Central memory CD8-positive, alpha-beta T cell (primary cell): ENCODE data around the gene CYP21A2.
A peak's percentile ranks its signal among the peaks of the same experiment; 100 is the strongest.
"Not testable (repeated sequence)": the region's sequence is repeated elsewhere in the genome, so short reads cannot be mapped to it uniquely, and the experiment has no call there.

Experiments
- ATAC-seq: fragments of 150-1000 bp; cut with Tn5 transposase; replicated peaks from 2 replicates; pipeline ENCODE4 v1.10.0; 2022; ENCODE audit warnings: mild to moderate bottlenecking, moderate FRiP score, moderate number of reproducible peaks; ENCODE audit not compliant: poor library complexity, severe bottlenecking; ENCODE audit errors: extremely low read depth
- DNase-seq, 2 donors: peaks; one replicate each; pipeline ENCODE4 v3.0.0; 2021; ENCODE audit warnings: low spot score in 2 of 2
- H3K27ac Mint-ChIP-seq: one replicate; pipeline ENCODE4 v1.8.0; 2022; ENCODE audit warnings: low read depth, mild to moderate bottlenecking, moderate library complexity, mixed read lengths
- H3K27me3 Mint-ChIP-seq: one replicate; pipeline ENCODE4 v1.8.0; 2022; ENCODE audit warnings: mixed read lengths
- H3K36me3 Mint-ChIP-seq: one replicate; pipeline ENCODE4 v1.8.0; 2022; ENCODE audit warnings: mild to moderate bottlenecking, moderate library complexity, mixed read lengths; ENCODE audit not compliant: insufficient read depth
- H3K4me1 Mint-ChIP-seq: one replicate; pipeline ENCODE4 v1.8.0; 2022; ENCODE audit warnings: mixed read lengths
- H3K4me3 Mint-ChIP-seq: one replicate; pipeline ENCODE4 v1.8.0; 2022; ENCODE audit warnings: mild to moderate bottlenecking, moderate library complexity, mixed read lengths
- H3K9me3 Mint-ChIP-seq: one replicate; pipeline ENCODE4 v1.8.0; 2022; ENCODE audit warnings: mixed read lengths

The CYP21A2 gene

DNA sequence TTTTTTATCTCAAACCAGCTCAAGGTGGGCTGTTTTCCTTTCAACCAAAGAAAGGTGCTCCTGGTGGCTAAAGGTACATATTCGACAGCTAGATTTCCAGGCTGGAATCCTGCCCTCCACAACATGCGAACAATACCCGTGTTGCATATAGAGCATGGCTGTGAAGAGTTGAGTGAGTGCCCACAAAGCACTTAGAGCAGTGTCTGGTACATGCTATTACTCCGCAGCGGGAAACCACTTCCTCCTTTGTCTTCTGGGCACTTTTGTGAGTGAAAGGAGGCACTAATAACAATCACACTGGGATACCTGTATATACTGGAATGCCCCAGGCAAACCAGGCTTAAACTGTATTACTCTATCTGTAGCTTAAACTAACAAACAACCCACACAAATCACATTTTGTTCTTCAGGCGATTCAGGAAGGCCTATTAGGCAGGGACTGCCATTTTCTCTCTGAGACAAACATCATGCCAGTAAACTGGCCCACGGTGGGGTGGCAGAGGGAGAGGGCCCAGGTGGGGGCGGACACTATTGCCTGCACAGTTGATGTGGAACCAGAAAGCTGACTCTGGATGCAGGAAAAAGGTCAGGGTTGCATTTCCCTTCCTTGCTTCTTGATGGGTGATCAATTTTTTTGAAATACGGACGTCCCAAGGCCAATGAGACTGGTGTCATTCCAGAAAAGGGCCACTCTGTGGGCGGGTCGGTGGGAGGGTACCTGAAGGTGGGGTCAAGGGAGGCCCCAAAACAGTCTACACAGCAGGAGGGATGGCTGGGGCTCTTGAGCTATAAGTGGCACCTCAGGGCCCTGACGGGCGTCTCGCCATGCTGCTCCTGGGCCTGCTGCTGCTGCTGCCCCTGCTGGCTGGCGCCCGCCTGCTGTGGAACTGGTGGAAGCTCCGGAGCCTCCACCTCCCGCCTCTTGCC, at the start of gene CYP21A2:
Gene CYP21A2, plus strand, starts transcription at position 818 of the 927 bp plus-strand sequence. Its CDS starts 8 bp downstream, at position 826.
- H3K4me1 Mint-ChIP-seq, H3K36me3 Mint-ChIP-seq, DNase-seq, H3K9me3 Mint-ChIP-seq, H3K4me3 Mint-ChIP-seq, H3K27me3 Mint-ChIP-seq: not testable (repeated sequence)
- H3K27ac Mint-ChIP-seq, result peak within 1 kb of the TSS; percentile 74
- ATAC-seq, result peak; percentile 91

DNA sequence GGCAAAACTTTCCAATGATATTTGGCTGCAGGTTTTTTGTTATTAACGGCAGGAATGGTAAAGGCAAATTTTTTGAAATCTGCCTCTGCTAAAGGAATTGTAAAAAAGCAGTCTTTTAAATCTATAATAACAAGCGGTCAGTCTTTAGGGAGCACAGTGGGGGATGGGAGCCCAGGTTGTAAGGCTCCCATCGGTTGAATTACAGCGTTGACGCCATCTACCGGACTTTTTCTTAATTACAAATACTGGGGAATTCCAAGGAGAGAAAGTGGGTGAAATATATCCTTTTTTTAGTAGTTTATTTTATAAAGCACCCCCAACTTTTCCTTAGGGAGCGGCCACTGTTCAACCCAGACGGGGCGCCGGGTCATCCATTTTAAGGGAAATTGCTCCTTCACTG, 48.9 kb upstream of the CYP21A2 start:
- not testable (repeated sequence) for H3K4me1 Mint-ChIP-seq, H3K27ac Mint-ChIP-seq, ATAC-seq, H3K36me3 Mint-ChIP-seq, DNase-seq, H3K4me3 Mint-ChIP-seq, H3K27me3 Mint-ChIP-seq, H3K9me3 Mint-ChIP-seq

DNA sequence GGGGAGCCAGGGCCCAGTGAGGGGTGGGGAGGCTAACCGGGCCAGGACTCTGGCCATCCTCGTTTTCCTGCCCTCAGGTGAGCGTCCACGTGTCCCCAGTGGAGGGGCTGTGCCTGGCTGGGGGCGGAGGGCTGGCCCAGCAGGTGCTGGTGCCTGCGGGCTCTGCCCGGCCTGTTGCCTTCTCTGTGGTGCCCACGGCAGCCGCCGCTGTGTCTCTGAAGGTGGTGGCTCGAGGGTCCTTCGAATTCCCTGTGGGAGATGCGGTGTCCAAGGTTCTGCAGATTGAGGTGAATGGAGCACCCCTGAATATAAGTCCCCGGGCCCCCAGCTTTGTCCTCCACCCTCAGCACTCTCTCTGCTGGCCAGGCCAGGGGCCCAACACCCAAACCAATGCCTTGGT, 43.8 kb upstream of the CYP21A2 start:
- DNase-seq, H3K9me3 Mint-ChIP-seq: not testable (repeated sequence)

DNA sequence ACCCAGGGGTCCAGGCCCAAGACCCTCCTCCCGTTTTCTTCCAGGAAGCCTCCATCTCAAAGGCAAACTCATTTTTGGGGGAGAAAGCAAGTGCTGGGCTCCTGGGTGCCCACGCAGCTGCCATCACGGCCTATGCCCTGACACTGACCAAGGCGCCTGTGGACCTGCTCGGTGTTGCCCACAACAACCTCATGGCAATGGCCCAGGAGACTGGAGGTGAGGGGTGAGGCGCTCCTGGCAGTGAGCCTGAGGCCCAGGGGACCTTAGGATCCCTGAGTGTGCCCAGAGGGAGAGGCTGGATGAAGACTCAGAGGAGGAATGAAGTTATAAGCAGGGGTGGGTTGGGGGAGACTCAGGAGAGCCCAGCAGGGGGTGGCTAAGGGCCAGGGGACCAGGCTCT, 41.8 kb upstream of the CYP21A2 start:
- DNase-seq, H3K27ac Mint-ChIP-seq, H3K4me3 Mint-ChIP-seq, H3K9me3 Mint-ChIP-seq, H3K27me3 Mint-ChIP-seq, H3K36me3 Mint-ChIP-seq, H3K4me1 Mint-ChIP-seq, ATAC-seq: not testable (repeated sequence)

More for the DNA sequence above, 43.8 kb upstream of the CYP21A2 start:
- not testable (repeated sequence) for H3K36me3 Mint-ChIP-seq, H3K27me3 Mint-ChIP-seq, H3K4me1 Mint-ChIP-seq, H3K27ac Mint-ChIP-seq, H3K4me3 Mint-ChIP-seq, ATAC-seq

DNA sequence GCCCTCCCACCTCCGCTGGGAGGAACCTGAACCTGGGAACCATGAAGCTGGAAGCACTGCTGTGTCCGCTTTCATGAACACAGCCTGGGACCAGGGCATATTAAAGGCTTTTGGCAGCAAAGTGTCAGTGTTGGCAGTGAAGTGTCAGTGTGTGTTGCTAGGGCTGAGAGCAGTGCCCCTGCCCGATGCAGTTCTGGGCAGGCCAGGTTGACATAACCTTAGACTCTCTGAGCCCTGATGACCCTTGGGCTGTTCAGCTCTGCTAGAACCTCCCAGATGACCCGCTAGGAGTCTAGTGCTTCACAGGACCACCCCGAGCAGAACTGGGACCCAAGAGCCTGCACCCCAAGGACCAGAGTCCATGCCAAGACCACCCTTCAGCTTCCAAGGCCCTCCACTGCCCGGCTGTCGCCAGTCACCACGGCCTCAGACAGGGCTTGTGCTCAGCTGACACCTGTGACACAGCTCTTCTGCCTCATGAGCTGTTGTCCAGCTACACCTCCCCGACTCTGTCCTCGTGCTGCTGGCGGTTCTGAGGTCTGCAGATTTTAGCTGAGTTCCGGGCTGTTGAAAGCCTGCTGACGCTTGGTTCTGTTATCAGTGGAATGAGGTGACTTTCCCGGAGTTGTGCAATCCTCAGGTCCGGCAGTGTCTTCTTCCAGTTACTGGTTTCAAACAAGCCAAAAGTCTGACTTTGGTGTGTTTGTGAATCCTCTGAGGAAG, 35.5 kb upstream of the CYP21A2 start:
- not testable (repeated sequence) for H3K9me3 Mint-ChIP-seq, H3K27me3 Mint-ChIP-seq, H3K27ac Mint-ChIP-seq, H3K4me1 Mint-ChIP-seq, H3K36me3 Mint-ChIP-seq, ATAC-seq, DNase-seq, H3K4me3 Mint-ChIP-seq

DNA sequence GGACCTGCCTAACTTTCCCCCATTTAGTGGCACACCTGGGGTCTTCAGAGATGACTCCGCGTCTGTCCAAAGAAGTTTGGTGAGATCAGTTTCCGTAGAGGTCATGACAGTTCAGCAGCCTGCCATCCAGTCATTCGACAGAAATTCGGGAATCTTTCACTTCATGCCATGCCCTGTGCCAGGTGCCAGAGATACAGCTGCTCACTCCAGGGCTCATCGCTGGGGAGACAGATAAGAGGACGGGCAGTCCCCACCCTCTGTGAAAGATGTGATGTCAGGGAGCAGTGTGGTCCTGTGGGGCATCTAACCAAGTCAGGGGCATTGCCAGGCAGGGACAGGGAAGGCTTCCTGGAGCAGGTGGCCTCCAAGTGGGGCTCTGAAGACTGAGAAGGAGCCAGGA, 34.9 kb upstream of the CYP21A2 start:
- not testable (repeated sequence) for H3K27ac Mint-ChIP-seq, H3K9me3 Mint-ChIP-seq, H3K27me3 Mint-ChIP-seq, H3K4me1 Mint-ChIP-seq, H3K36me3 Mint-ChIP-seq, DNase-seq, H3K4me3 Mint-ChIP-seq, ATAC-seq

DNA sequence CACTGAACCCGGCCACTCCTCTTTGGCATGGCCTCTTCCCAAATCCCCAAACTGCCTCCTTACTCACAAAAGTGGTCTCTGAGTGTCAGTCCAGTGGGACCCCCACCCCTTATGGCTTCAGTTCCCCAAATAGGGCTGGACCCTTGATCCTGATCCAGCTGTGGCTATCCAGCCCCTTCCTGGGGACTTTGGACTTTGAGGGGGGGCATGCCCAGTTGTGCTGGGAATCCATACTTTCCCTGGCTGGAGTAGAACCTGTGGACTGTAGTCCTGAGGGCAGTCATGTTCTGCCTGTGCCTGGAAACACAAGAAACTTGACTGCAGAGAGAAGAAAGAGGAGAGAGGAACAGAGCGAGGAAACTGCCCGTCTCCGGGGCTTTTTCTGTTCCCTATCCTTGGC, 33.8 kb upstream of the CYP21A2 start:
- DNase-seq, H3K27ac Mint-ChIP-seq, H3K4me1 Mint-ChIP-seq, H3K36me3 Mint-ChIP-seq, H3K4me3 Mint-ChIP-seq, ATAC-seq, H3K27me3 Mint-ChIP-seq, H3K9me3 Mint-ChIP-seq: not testable (repeated sequence)

DNA sequence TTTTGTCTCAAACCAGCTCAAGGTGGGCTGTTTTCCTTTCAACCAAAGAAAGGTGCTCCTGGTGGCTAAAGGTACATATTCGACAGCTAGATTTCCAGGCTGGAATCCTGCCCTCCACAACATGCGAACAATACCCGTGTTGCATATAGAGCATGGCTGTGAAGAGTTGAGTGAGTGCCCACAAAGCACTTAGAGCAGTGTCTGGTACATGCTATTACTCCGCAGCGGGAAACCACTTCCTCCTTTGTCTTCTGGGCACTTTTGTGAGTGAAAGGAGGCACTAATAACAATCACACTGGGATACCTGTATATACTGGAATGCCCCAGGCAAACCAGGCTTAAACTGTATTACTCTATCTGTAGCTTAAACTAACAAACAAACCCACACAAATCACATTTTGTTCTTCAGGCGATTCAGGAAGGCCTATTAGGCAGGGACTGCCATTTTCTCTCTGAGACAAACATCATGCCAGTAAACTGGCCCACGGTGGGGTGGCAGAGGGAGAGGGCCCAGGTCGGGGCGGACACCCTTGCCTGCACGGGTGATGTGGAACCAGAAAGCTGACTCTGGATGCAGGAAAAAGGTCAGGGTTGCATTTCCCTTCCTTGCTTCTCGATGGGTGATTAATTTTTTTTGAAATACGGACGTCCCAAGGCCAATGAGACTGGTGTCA, 33.2 kb upstream of the CYP21A2 start:
- not testable (repeated sequence) for H3K9me3 Mint-ChIP-seq, H3K36me3 Mint-ChIP-seq, DNase-seq, H3K4me3 Mint-ChIP-seq, H3K4me1 Mint-ChIP-seq, H3K27me3 Mint-ChIP-seq
- peak overlapping the region; percentile 32 for H3K27ac Mint-ChIP-seq
- ATAC-seq, result peak; percentile 94

DNA sequence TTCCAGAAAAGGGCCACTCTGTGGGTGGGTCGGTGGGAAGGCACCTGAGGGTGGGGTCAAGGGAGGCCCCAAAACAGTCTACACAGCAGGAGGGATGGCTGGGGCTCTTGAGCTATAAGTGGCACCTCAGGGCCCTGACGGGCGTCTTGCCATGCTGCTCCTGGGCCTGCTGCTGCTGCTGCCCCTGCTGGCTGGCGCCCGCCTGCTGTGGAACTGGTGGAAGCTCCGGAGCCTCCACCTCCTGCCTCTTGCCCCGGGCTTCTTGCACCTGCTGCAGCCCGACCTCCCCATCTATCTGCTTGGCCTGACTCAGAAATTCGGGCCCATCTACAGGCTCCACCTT, 32.7 kb upstream of the CYP21A2 start:
- not testable (repeated sequence) for ATAC-seq, H3K36me3 Mint-ChIP-seq, H3K4me3 Mint-ChIP-seq, DNase-seq, H3K9me3 Mint-ChIP-seq, H3K27ac Mint-ChIP-seq, H3K4me1 Mint-ChIP-seq, H3K27me3 Mint-ChIP-seq

DNA sequence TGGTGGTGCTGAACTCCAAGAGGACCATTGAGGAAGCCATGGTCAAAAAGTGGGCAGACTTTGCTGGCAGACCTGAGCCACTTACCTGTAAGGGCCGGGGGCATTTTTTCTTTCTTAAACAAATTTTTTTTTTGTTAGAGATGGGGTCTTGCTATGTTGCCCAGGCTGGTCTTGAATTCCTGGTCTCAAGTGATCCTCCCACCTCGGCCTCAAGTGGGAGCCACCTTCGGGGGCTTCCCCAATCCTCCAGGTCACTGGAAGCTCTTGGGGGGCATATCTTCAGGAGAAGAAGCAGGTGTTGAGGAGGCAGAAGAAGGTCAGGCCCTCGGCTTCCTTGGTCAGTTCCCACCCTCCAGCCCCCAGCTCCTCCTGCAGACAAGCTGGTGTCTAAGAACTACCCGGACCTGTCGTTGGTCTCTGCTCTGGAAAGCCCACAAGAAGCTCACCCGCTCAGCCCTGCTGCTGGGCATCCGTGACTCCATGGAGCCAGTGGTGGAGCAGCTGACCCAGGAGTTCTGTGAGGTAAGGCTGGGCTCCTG, 32.2 kb upstream of the CYP21A2 start:
- H3K27me3 Mint-ChIP-seq, H3K4me1 Mint-ChIP-seq, H3K4me3 Mint-ChIP-seq, H3K9me3 Mint-ChIP-seq, H3K27ac Mint-ChIP-seq, H3K36me3 Mint-ChIP-seq, DNase-seq, ATAC-seq: not testable (repeated sequence)

DNA sequence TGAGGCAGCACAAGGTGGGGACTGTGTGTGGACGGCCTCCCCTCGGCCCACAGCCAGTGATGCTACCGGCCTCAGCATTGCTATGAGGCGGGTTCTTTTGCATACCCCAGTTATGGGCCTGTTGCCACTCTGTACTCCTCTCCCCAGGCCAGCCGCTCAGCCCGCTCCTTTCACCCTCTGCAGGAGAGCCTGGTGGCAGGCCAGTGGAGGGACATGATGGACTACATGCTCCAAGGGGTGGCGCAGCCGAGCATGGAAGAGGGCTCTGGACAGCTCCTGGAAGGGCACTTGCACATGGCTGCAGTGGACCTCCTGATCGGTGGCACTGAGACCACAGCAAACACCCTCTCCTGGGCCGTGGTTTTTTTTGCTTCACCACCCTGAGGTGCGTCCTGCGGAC, 31.1 kb upstream of the CYP21A2 start:
- not testable (repeated sequence) for H3K4me3 Mint-ChIP-seq, H3K36me3 Mint-ChIP-seq, DNase-seq, H3K27ac Mint-ChIP-seq, H3K9me3 Mint-ChIP-seq, ATAC-seq, H3K4me1 Mint-ChIP-seq, H3K27me3 Mint-ChIP-seq

DNA sequence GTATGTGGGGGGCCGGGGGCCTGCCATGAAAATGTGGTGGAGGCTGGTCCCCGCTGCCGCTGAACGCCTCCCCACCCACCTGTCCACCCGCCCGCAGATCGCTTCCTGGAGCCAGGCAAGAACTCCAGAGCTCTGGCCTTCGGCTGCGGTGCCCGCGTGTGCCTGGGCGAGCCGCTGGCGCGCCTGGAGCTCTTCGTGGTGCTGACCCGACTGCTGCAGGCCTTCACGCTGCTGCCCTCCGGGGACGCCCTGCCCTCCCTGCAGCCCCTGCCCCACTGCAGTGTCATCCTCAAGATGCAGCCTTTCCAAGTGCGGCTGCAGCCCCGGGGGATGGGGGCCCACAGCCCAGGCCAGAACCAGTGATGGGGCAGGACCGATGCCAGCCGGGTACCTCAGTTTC, 30.2 kb upstream of the CYP21A2 start:
- ATAC-seq, H3K4me3 Mint-ChIP-seq, DNase-seq, H3K9me3 Mint-ChIP-seq, H3K36me3 Mint-ChIP-seq, H3K27me3 Mint-ChIP-seq, H3K27ac Mint-ChIP-seq, H3K4me1 Mint-ChIP-seq: not testable (repeated sequence)
